Heart left ventricle (tissue), 16 donors: Measurements from ENCODE around the gene AHCYL2. TPM values are rescaled to one million over a fixed set of nuclear protein-coding genes. Genes with fewer than 3 reads are reported as not detected.

Experiments
- ATAC-seq, 4 donors: fragments of 200-7000 bp; cut with Tn5 transposase; one replicate each; pipeline ENCODE4 v1.9.1; 2020 to 2022; ENCODE audit warnings: moderate library complexity in 4 of 4, mild to moderate bottlenecking in 3 of 4, moderate number of reproducible peaks in 1 of 4
- DNase-seq, 5 donors: peaks; one replicate each; pipeline ENCODE4 v3.0.0-alpha.2; 2020
- H3K27ac ChIP-seq, 12 donors: fragments of 200-600 bp; sonication (generic) in 4 of 12; one replicate each; pipeline versions ENCODE4 v1.5.0 to v1.8.0; 2016 to 2022; ENCODE audit warnings: mild to moderate bottlenecking in 2 of 12
- H3K27me3 ChIP-seq, 9 donors: fragments of 200-600 bp; sonication (generic) in 2 of 9; one replicate each; pipeline versions ENCODE4 v1.5.1 to v1.8.0; 2016 to 2022; ENCODE audit warnings: mild to moderate bottlenecking in 3 of 9
- H3K36me3 ChIP-seq, 9 donors: fragments of 200-600 bp; sonication (generic) in 2 of 9; one replicate each; pipeline versions ENCODE4 v1.5.0 to v1.8.0; 2018 to 2022; ENCODE audit warnings: mild to moderate bottlenecking in 2 of 9
- H3K4me1 ChIP-seq, 12 donors: fragments of 200-600 bp; sonication (generic) in 4 of 12; one replicate each; pipeline versions ENCODE4 v1.5.0 to v1.8.0; 2016 to 2022; ENCODE audit warnings: mild to moderate bottlenecking in 3 of 12
- H3K4me3 ChIP-seq, 12 donors: fragments of 200-600 bp; sonication (generic) in 4 of 12; one replicate each; pipeline versions ENCODE4 v1.5.0 to v1.8.0; 2017 to 2022; ENCODE audit warnings: mild to moderate bottlenecking in 9 of 12, moderate library complexity in 4 of 12
- H3K9me3 ChIP-seq, 12 donors: fragments of 200-600 bp; sonication (generic) in 4 of 12; one replicate each; pipeline versions ENCODE4 v1.5.0 to v1.8.0; 2016 to 2022; ENCODE audit warnings: mild to moderate bottlenecking in 1 of 12
- POLR2A ChIP-seq, 2 donors: fragments of 450-650 bp; IDR thresholded peaks; one replicate each; pipeline ENCODE4 v1.6.1; 2017; ENCODE audit warnings: antibody characterized with exemption in 2 of 2, mild to moderate bottlenecking in 2 of 2, moderate library complexity in 2 of 2
- WGBS, 4 donors: extraction: QIAGEN DNeasy Blood & Tissue Kit in 2 of 4; methylation state at CpG; one replicate each; pipeline versions ENCODE4 v1.1.5 to v1.1.7; 2013 to 2018; 5-methylcytosine and 5-hydroxymethylcytosine counted together
- intact Hi-C, 10 donors: fragments of 100-400 bp; cut with DNase I; formaldehyde crosslinking; loops; one replicate each; pipeline versions ENCODE4 v1.11.1 to v1.14.2; 2022
- polyA plus RNA-seq, 2 donors: library from polyadenylated mRNA; stranded (reverse); fragments of 200-250 nt; gene quantifications; one replicate each; pipeline ENCODE4 v1.2.3, GENCODE V29; 2013
- total RNA-seq, 9 donors: library from RNA; depleted of rRNA in 2 of 9; stranded (reverse); fragments of >200 nt in 2 of 9; fragmentation: NEBNext Ultra II Directional in 3 of 9; extraction: Animal tissue kit (Norgen Biotek cat#: 25700) in 3 of 9; gene quantifications; one replicate each; pipeline versions ENCODE4 v1.1.0 to v1.2.4, GENCODE V29; 2016 to 2023
- TF ChIP-seq, protein P1 (sequence below), 12 donors: fragments of 200-600 bp; sonication (generic) in 4 of 12; IDR thresholded peaks; one replicate each; pipeline versions ENCODE4 v1.5.0 to v1.8.0; 2018 to 2022; ENCODE audit warnings: antibody characterized with exemption in 12 of 12, mild to moderate bottlenecking in 5 of 12
- donor health status: ischemic (EF 13 %, LVEDD 7.1; RV severe dilation, severe dysfunction).
- donor health status: healthy with polysubstance abuse.
- donor health status: DM: no; HTN: yes; CAD: no.
- donor health status: DM: no; HTN: no; CAD: no.
- donor health status: ischemic (EF 25% LVEDD 6.9; RV normal size, moderate dysfunction).
- donor health status: ischemic (EF 25% LVEDD 5.7; RV mildly dilated, moderate dysfunction).
- donor health status: healthy.
- donor health status: DM: yes; HTN: yes; CAD: no.
- donor health status: ischemic (EF 35%, LVEDD 5.7; RV mildly dilated, moderate dysfunction).
- donor health status: nonischemic (EF 11% LVEDD 7.7; RV severe dilation, severe dysfunction).
- donor health status: DM: yes; HTN: yes; CAD: no.
- donor health status: PGD.
- donor health status: ischemic (EF 29% LVEDD 5.4; RV normal size, mild dysfunction).
- donor health status: nonischemic (EF 23%, LVEDD 6.1; RV moderate dilation, normal function).

Gene AHCYL2
- total and polyA plus RNA-seq, 11 donors, result 1.3 to 7.6 (median 6.2) TPM

DNA sequence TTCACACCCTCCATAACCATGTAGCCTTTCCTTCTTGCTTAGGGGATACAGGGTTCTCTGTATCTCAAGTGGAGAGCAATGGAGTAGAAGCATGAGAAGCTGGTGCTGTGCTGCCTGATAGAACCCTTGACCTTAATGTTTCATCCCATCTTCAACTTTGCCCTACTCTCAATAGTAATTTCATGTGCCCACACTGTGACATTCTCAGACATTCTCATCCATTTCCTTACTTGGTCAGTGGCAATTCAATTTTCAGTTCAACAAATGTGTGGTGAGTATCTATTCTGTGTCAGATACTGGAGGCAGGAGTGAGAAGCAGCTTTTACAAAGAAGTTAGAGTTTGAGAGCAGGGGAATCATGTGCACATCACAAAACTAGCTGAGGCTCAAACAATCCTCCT, 225.5 kb downstream of the AHCYL2 start:
- intact Hi-C loops, result no loop called here
- Histone ChIP-seq H3K9me3 (peaks cover 0 to 19% (median 4%) of the 10 kb centered on the region in 12 donors), H3K27ac (no peak overlapping the region), H3K4me1 (peaks cover 0 to 18% (median 0%) of the 10 kb centered on the region in 12 donors), H3K4me3 (no peak overlapping the region), H3K27me3 (no peaks in the 10 kb centered on the region), H3K36me3 (peaks cover 0 to 18% (median 0%) of the 10 kb centered on the region in 9 donors)
- no peak for ATAC-seq
- TF ChIP-seq, protein P1, sequence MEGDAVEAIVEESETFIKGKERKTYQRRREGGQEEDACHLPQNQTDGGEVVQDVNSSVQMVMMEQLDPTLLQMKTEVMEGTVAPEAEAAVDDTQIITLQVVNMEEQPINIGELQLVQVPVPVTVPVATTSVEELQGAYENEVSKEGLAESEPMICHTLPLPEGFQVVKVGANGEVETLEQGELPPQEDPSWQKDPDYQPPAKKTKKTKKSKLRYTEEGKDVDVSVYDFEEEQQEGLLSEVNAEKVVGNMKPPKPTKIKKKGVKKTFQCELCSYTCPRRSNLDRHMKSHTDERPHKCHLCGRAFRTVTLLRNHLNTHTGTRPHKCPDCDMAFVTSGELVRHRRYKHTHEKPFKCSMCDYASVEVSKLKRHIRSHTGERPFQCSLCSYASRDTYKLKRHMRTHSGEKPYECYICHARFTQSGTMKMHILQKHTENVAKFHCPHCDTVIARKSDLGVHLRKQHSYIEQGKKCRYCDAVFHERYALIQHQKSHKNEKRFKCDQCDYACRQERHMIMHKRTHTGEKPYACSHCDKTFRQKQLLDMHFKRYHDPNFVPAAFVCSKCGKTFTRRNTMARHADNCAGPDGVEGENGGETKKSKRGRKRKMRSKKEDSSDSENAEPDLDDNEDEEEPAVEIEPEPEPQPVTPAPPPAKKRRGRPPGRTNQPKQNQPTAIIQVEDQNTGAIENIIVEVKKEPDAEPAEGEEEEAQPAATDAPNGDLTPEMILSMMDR (IDR thresholded peaks at IDR 0.05), result no peak
- TF ChIP-seq POLR2A (IDR thresholded peaks at IDR 0.05), result no peak
- no peak for DNase-seq

DNA sequence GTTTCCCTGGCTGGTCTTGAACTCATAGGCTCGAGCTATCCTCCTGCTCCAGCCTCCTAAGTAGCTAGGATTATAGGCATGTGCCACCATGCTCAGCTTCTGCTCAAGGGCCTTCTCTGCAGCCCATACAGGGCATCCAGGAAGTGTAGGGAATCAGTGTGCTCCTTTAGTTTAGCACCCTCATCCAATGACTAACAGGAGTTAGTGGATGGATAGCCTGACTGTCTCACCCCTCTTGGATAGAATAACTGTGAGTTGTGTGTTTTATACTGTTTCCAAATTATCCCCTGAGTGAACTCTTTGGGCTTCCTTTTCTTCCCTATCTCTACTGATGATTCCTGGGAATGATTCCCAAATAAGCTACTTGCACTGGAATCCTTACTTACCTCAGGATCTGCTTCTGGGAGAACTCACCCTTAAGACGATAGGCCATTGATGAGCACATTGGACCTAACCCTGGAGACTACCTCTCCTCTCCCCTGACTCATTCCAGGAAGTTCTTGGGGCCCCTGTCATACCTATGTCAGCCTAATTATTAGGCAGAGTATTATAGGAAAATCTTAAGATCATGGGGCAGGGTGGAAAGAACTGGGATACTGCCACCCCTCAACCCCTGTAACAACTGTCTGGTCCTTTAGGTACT, 227.9 kb downstream of the AHCYL2 start:
- 92 to 97% (median 95%) methylated on average over 2 of the region's 2 CpGs for WGBS, 4 donors
- no peak overlapping the region for H3K4me3 ChIP-seq
- H3K27ac ChIP-seq, result peak overlapping the region in 2 of 12 donors; percentile 32 to 55
- peaks cover 0 to 19% (median 4%) of the 10 kb centered on the region in 12 donors for H3K9me3 ChIP-seq
- H3K36me3 ChIP-seq, result peaks cover 0 to 38% (median 4%) of the 10 kb centered on the region in 9 donors
- intact Hi-C loops, result no loop called here
- DNase-seq, result no peak
- TF ChIP-seq, protein P1 (IDR thresholded peaks at IDR 0.05), result no peak
- no peak for TF ChIP-seq POLR2A (IDR thresholded peaks at IDR 0.05)
- H3K27me3 ChIP-seq, result no peaks in the 10 kb centered on the region
- peaks cover 0 to 18% (median 0%) of the 10 kb centered on the region in 12 donors for H3K4me1 ChIP-seq
- no peak for ATAC-seq

DNA sequence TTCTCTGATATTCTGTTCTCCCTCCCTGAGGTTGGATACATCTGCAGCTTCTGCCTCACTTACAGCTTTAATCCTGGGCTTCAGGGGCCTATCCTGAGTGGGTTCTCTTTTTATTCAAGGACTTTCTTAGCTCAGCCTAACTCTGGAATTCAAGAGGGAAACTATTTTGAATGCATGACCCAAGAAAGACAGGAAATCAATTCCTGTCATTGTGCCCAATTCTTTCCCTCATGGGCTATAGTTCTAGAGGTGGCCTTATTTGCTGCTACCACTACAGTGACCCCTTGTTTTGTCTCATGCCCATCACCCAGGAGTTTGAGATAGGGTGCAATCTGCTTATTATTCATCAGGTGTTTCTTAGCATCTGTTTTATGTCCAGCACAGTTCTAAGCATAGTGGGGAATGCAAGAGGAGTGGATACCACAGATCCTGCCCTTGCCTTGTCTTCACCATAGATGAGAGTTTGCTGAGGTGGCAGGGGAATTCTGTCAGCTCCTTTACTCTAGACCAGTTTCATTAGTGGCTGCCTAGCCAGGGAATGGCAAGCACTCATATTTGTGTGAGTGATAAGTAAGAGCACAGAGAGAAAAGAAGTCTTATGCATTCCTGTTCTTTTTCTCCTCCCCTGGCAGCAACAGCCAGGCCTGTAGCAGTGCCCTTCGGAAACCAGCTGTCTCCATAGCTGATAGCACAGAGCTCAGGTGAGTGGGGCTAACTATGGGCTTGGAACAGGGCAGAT, 228.8 kb downstream of the AHCYL2 start:
- no peak overlapping the region for H3K4me3 ChIP-seq
- H3K36me3 ChIP-seq, result peaks cover 0 to 43% (median 5%) of the 10 kb centered on the region in 9 donors
- H3K27me3 ChIP-seq, result no peaks in the 10 kb centered on the region
- peaks cover 0 to 13% (median 2%) of the 10 kb centered on the region in 12 donors for H3K9me3 ChIP-seq
- 38 to 62% (median 48%) methylated on average over 1 of the region's 1 CpG for WGBS, 4 donors
- DNase-seq (peak in 1 of 5 donors; percentile 48), ATAC-seq (peak; percentile 37 to 88 (median 81))
- intact Hi-C loops, result no loop called here
- peak overlapping the region in 9 of 12 donors; percentile 14 to 59 (median 35) for H3K27ac ChIP-seq
- H3K4me1 ChIP-seq, result peaks cover 0 to 18% (median 0%) of the 10 kb centered on the region in 12 donors
- no peak for TF ChIP-seq POLR2A (IDR thresholded peaks at IDR 0.05)
- TF ChIP-seq, protein P1 (IDR thresholded peaks at IDR 0.05), result no peak

DNA sequence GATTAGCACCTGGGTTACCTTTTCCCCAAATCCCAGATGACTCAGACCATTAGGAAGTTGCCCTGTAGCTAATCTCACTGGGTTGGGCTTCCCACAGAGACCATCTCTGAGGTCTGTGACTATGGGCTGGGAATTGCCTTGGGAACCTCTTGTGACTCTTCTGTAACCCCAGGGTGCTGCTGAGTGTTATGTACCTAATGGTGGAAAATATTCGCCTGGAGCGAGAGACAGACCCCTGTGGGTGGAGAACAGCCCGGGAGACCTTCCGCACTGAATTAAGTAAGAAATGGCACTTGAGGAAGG, 229.4 kb downstream of the AHCYL2 start:
- H3K27ac ChIP-seq, result peak overlapping the region in 8 of 12 donors; percentile 14 to 59 (median 38)
- H3K4me1 ChIP-seq, result peaks cover 0 to 18% (median 0%) of the 10 kb centered on the region in 12 donors
- TF ChIP-seq, protein P1 (IDR thresholded peaks at IDR 0.05), result no peak
- no peak for TF ChIP-seq POLR2A (IDR thresholded peaks at IDR 0.05)
- WGBS, 4 donors, result 55 to 83% (median 71%) methylated on average over 4 of the region's 4 CpGs
- intact Hi-C loops, result no loop called here
- ATAC-seq (peak in 3 of 4 donors; percentile 11 to 25 (median 21)), DNase-seq (no peak)
- H3K4me3 ChIP-seq, result no peak overlapping the region
- no peaks in the 10 kb centered on the region for H3K27me3 ChIP-seq
- H3K36me3 ChIP-seq, result peaks cover 0 to 43% (median 5%) of the 10 kb centered on the region in 9 donors
- H3K9me3 ChIP-seq, result peaks cover 0 to 8% (median 0%) of the 10 kb centered on the region in 12 donors
